ENCODE data around the gene ANKHD1. TPM values are rescaled to one million over a fixed set of nuclear protein-coding genes. Genes with fewer than 3 reads are reported as not detected.

The ANKHD1 gene
- total RNA-seq, 6 experiments from 2014 or later, result 45.5 to 73.2 (median 62.6) TPM

DNA sequence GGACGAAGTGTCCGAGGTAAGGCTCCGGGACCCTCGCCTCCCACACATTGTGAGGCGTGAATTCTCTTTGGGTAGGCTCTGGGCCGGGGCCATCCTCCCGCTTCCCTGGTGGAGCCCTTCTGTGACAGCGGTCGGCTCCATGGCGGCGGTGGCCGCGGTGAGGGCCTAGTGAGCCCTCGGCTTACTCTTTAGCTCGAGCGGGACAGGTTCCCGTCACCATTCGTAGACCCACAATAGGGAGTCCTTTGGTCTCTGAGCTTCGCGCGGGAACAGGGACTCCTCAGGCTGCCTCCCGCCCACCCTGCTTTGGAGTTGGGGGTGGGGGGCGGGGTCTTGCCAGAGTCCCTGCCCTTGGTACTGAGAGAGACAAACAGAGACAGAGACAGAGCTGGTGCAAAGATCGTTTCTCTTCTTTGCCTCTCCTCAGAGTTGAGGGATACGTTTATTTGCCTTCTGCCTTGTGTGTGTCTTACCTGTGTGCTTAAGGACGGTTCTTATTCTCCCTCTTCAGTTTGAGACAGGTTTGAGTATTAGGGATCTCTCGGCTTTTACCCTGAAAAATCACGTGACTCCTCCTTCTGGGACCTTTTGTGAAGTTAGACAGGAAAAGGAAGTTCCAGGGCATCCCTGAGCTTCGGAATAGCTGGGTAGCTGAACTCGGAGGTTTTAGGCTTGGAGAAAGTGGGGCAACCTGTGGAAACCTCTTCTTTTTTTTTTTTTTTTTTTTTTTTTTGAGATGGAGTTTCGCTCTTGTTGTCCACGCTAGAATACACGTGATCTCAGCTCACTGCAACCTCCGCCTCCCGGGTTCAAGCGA lies 833 bp downstream of the ANKHD1 start:
- Histone ChIP-seq H3K9me3 (no peaks in the 10 kb centered on the region), H3K27ac (peak overlapping the region; percentile 89 to 91 (median 91)), H3K4me1 (peaks cover 0 to 22% (median 0%) of the 10 kb centered on the region in 4 donors), H3K27me3 (no peaks in the 10 kb centered on the region), H3K36me3 (no peaks in the 10 kb centered on the region), H3K4me3 (peak overlapping the region; percentile 83 to 99 (median 98))
- peak in 2 of 3 donors; percentile 50 to 58 for DNase-seq
- peak in 3 of 4 donors; percentile 3 to 6 (median 3) for ATAC-seq
- intact Hi-C loops (cut with DNase I), result no loop called here
- TF ChIP-seq POLR2A (IDR thresholded peaks at IDR 0.05), result no peak
- TF ChIP-seq, protein P1, sequence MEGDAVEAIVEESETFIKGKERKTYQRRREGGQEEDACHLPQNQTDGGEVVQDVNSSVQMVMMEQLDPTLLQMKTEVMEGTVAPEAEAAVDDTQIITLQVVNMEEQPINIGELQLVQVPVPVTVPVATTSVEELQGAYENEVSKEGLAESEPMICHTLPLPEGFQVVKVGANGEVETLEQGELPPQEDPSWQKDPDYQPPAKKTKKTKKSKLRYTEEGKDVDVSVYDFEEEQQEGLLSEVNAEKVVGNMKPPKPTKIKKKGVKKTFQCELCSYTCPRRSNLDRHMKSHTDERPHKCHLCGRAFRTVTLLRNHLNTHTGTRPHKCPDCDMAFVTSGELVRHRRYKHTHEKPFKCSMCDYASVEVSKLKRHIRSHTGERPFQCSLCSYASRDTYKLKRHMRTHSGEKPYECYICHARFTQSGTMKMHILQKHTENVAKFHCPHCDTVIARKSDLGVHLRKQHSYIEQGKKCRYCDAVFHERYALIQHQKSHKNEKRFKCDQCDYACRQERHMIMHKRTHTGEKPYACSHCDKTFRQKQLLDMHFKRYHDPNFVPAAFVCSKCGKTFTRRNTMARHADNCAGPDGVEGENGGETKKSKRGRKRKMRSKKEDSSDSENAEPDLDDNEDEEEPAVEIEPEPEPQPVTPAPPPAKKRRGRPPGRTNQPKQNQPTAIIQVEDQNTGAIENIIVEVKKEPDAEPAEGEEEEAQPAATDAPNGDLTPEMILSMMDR (IDR thresholded peaks at IDR 0.05), result no peak
- WGBS (ENCODE audit: insufficient coverage, low coverage, low lambda C conversion rate, missing lambda C conversion rate), result 2% methylated on average over 17 of the region's 36 CpGs

DNA sequence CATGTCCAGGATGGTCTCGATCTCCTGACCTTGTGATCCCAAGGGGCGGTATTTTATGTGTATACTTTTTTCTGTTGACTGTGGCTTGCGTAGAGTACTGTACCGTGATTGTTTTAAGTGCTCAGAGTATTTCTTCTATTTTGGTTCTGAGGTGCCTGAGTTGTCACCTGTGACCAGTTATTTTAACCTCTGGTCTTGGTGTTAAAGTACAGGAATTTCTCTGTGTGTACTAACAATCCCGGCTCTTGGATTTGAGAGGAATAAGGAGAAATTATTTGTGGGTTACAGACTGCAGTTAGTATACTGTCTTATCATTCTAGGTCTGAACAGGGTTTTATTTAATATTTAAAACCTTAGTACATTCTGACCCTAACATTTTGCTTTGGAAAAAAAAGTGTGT lies 2.0 kb downstream of the ANKHD1 start:
- Histone ChIP-seq H3K9me3 (no peaks in the 10 kb centered on the region), H3K27me3 (no peaks in the 10 kb centered on the region), H3K4me1 (peaks cover 0 to 26% (median 2%) of the 10 kb centered on the region in 4 donors), H3K4me3 (peak overlapping the region; percentile 83 to 99 (median 98)), H3K36me3 (no peaks in the 10 kb centered on the region), H3K27ac (peak overlapping the region in 2 of 3 donors; percentile 89 to 91)
- WGBS (ENCODE audit: insufficient coverage, low coverage, low lambda C conversion rate, missing lambda C conversion rate), result 14% methylated on average over 5 of the region's 5 CpGs
- intact Hi-C loops (cut with DNase I), result no loop called here
- ATAC-seq (no peak), DNase-seq (no peak)
- TF ChIP-seq, protein P1 (IDR thresholded peaks at IDR 0.05), result no peak
- no peak for TF ChIP-seq POLR2A (IDR thresholded peaks at IDR 0.05)

DNA sequence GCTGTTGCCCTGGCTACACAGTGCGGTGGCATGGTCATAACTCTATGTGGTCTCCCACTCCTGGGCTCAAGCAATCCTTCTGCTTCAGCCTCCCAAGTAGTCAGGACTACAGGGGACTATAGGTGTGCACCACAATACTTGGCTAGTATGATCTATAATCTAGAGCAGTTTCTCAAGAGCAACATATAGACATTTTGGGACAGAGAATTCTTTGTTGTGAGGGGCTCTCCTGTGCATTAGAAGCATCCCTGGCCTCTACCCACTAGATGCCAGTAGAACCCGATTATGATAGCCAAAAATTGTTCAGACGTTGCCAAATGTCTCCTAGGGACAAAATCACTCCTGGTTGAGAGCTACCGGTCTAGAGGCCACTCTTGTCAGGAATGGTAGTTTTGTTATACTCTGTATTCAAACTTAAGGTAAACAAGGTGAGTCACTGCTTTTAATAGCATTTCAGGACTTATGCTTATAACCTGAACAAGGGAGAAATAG lies 7.2 kb downstream of the ANKHD1 start:
- Histone ChIP-seq H3K27ac (no peak overlapping the region), H3K27me3 (no peaks in the 10 kb centered on the region), H3K4me1 (peaks cover 0 to 41% (median 15%) of the 10 kb centered on the region in 4 donors), H3K36me3 (no peaks in the 10 kb centered on the region), H3K9me3 (no peaks in the 10 kb centered on the region), H3K4me3 (no peak overlapping the region)
- DNase-seq, result no peak
- no peak for TF ChIP-seq POLR2A (IDR thresholded peaks at IDR 0.05)
- TF ChIP-seq, protein P1 (IDR thresholded peaks at IDR 0.05), result peak; percentile 18 to 36 (median 27)
- peak; percentile 79 to 89 (median 84) for ATAC-seq
- 35% methylated on average over 4 of the region's 4 CpGs for WGBS (ENCODE audit: insufficient coverage, low coverage, low lambda C conversion rate, missing lambda C conversion rate)
- intact Hi-C loops (cut with DNase I), result no loop called here

DNA sequence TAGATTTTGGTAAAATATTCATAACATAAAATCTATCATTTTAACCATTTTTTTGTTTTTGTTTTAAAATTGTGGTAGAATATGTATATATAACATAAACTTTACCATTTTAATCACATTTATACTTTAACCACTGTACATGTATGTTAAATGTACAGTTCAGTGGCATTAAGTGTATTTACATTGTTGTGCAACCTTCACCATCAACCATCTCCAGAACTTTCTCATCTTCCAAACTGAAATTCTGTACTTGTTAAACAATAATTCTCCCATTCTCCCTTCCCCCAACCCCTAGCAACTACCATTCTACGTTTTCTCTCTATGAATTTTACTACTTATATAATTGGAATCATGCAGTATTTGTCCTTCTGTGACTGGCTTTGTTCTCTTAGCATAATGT lies 11.6 kb downstream of the ANKHD1 start:
- WGBS (ENCODE audit: insufficient coverage, low coverage, low lambda C conversion rate, missing lambda C conversion rate), result 80% methylated on average over 1 of the region's 1 CpG
- Histone ChIP-seq H3K4me1 (peaks cover 0 to 31% (median 14%) of the 10 kb centered on the region in 4 donors), H3K36me3 (no peaks in the 10 kb centered on the region), H3K9me3 (no peaks in the 10 kb centered on the region), H3K4me3 (no peak overlapping the region), H3K27ac (no peak overlapping the region), H3K27me3 (no peaks in the 10 kb centered on the region)
- TF ChIP-seq POLR2A (IDR thresholded peaks at IDR 0.05), result no peak
- TF ChIP-seq, protein P1 (IDR thresholded peaks at IDR 0.05), result no peak
- ATAC-seq (no peak), DNase-seq (no peak)
- intact Hi-C loops (cut with DNase I), result no loop called here
